Brain microvascular endothelial cell (primary cell): ENCODE results near the gene TFPT.

ENCODE experiments used
- DNase-seq: peaks from one replicate; pipeline ENCODE4 v3.0.0-alpha.2; 2020
- H3K27ac ChIP-seq: fragments of 250-450 bp; sonication (Bioruptor Pico); 2 replicates; pipeline ENCODE4 v1.5.1; 2020; ENCODE audit warnings: mild to moderate bottlenecking, moderate library complexity
- H3K27me3 ChIP-seq: fragments of 250-450 bp; sonication (Bioruptor Pico); replicated peaks from 2 replicates; pipeline ENCODE4 v1.5.1; 2020; ENCODE audit warnings: mild to moderate bottlenecking
- H3K36me3 ChIP-seq: fragments of 250-450 bp; sonication (Bioruptor Pico); replicated peaks from 2 replicates; pipeline ENCODE4 v1.5.1; 2020; ENCODE audit warnings: mild to moderate bottlenecking
- H3K4me3 ChIP-seq: 2 replicates; pipeline ENCODE4 v1.5.1; 2011; ENCODE audit warnings: low read depth, mild to moderate bottlenecking, control low read depth, low read length, moderate library complexity
- CTCF ChIP-seq: IDR thresholded peaks from 2 replicates; pipeline ENCODE4 v1.5.1; 2011; ENCODE audit warnings: low read depth, mild to moderate bottlenecking, moderate library complexity, low read length, control low read depth, inconsistent platforms; ENCODE audit errors: missing control alignments
- in situ Hi-C: cut with HindIII; loops from 2 replicates; pipeline ENCODE4 v1.10.0; 2017; ENCODE audit warnings: low sequenced_read_pairs, low pct_ligation_motif_present

Gene TFPT

GRCh38 chr19:54069470-54069869 lies 46.0 kb downstream of the TFPT start:
- Histone ChIP-seq H3K27me3 (no peaks in the 10 kb centered on the region), H3K27ac (no peak overlapping the region), H3K36me3 (no peaks in the 10 kb centered on the region), H3K4me3 (no peak overlapping the region)
- no peak for TF ChIP-seq CTCF
- DNase-seq: no peak
- in situ Hi-C loops: no loop called here

DNA sequence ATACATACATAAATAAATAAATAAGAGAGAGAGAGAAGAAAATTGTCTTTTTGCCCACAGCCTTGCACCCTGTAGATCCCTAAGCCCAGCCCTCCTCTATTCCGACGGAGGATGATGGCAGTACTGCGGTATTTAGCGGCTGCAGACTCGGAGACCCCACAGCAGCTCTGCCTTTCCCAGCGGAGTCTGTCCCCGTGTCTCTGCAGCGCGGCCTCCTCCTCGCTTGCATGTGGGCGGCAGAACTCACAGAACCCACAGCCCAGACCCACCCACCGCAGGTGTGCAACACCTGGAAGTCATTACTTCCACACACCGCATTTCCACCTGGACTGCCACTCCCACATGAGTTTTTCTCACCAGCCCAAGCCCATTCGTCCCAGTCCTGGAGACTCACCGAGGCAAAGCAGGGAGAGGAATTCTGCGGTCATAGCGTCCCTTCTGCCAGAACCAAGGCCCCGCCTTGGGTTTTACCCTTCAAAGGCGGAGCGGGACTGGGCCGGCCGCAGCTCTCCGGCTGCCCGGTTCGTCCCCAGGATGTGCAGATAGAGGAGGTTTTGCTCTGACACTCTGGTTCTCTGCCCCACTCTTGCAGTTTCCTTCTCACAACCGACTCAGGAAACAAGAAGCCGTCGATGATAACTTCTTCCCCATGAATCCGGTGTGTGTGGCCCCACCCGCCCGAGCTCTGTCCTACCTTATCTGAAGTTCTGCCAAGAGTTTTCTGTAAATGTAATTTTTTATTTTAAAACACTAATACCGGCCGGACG lies 51.9 kb downstream of the TFPT start, which contains the start of gene VSTM1:
TSS of gene VSTM1 (minus strand) at position 548 of the 767 bp plus-strand sequence. CDS start at position 428, 120 bp downstream.
- H3K27me3 ChIP-seq: no peaks in the 10 kb centered on the region
- no peak within 1 kb of the TSS for H3K4me3 ChIP-seq
- no peak for TF ChIP-seq CTCF
- no peak for DNase-seq
- no peak within 1 kb of the TSS for H3K27ac ChIP-seq
- in situ Hi-C loops: no loop called here
- no peaks in the 10 kb centered on the region for H3K36me3 ChIP-seq

DNA sequence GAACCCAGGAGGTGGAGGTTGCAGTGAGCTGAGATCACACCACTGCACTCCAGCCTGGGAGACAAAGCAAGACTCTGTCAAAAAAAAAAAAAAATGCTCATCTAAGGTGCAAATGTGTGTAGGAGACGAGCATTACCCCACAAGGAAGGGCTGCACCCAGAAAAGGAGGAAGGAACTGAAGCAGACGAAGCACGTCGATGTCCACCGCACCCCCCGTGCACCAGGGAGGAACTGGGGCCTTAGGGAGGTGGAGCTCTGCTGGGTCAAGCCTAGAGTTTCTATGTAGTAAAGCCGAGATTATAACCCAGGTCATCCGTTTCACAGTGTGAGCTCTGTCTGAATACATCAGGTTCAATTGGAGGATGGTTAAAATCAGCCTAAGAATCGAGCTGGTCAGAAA lies 52.8 kb downstream of the TFPT start:
- in situ Hi-C loops: no loop called here
- DNase-seq: no peak
- H3K27ac ChIP-seq: no peak overlapping the region

More for the DNA sequence above, 52.8 kb downstream of the TFPT start:
- no peaks in the 10 kb centered on the region for H3K27me3 ChIP-seq
- no peaks in the 10 kb centered on the region for H3K36me3 ChIP-seq
- H3K4me3 ChIP-seq: no peak overlapping the region
- TF ChIP-seq CTCF: no peak
